Endothelial cell of umbilical vein (primary cell): ENCODE measurements around the gene ROBO4.

Source experiments
- CTCF ChIP-seq, 2 donors: IDR thresholded peaks; 1 replicate in 1 of 2; 2 replicates in 1 of 2; pipeline ENCODE4 v1.5.1; 2011; ENCODE audit warnings: low read length in 2 of 2, mild to moderate bottlenecking in 2 of 2, moderate library complexity in 2 of 2, control low read depth in 1 of 2, inconsistent platforms in 1 of 2, low read depth in 1 of 2; ENCODE audit not compliant: insufficient read depth in 1 of 2; ENCODE audit errors: extremely low read depth in 1 of 2
- EZH2 ChIP-seq: IDR thresholded peaks from 2 replicates; pipeline ENCODE4 v1.6.1; 2012; ENCODE audit warnings: borderline replicate concordance, low read depth, mild to moderate bottlenecking, moderate library complexity, low read length, inconsistent platforms; ENCODE audit not compliant: severe bottlenecking
- FOS ChIP-seq: IDR thresholded peaks from 2 replicates; pipeline ENCODE4 v1.6.1; 2011; ENCODE audit warnings: mild to moderate bottlenecking, low read length, moderate library complexity, borderline replicate concordance; ENCODE audit not compliant: insufficient read depth
- GATA2 ChIP-seq: IDR thresholded peaks from 2 replicates; pipeline ENCODE4 v1.7.0; 2011; ENCODE audit warnings: low read depth, mild to moderate bottlenecking, moderate library complexity, mixed read lengths, low read length; ENCODE audit not compliant: insufficient read length, insufficient read depth
- JUN ChIP-seq: IDR thresholded peaks from 2 replicates; pipeline ENCODE4 v1.6.1; 2011; ENCODE audit warnings: borderline replicate concordance, low read depth; ENCODE audit not compliant: insufficient read length, insufficient read depth
- POLR2A ChIP-seq: IDR thresholded peaks from 2 replicates; pipeline ENCODE4 v1.6.1; 2012; ENCODE audit warnings: low read depth, mild to moderate bottlenecking, control low read depth, low read length
- POLR2AphosphoS5 ChIP-seq: IDR thresholded peaks from 2 replicates; pipeline ENCODE4 v1.6.1; 2012; ENCODE audit warnings: low read depth, mild to moderate bottlenecking, control low read depth, low read length, moderate library complexity; ENCODE audit not compliant: insufficient read depth

GRCh38 chr11:124923296-124923695, 25.6 kb upstream of the ROBO4 start:
- TF ChIP-seq CTCF (IDR thresholded peaks at IDR 0.05; ENCODE audit: extremely low read depth in 1 of 2, insufficient read depth in 1 of 2, low read depth in 1 of 2, low read length in 2 of 2), result no peak
- TF ChIP-seq JUN, result no peak
- no peak for TF ChIP-seq POLR2AphosphoS5
- no peak for TF ChIP-seq EZH2
- no peak for TF ChIP-seq POLR2A
- no peak for TF ChIP-seq FOS
- no peak for TF ChIP-seq GATA2
